SKM-1 (cell line): ENCODE data around the gene SIAH2.
A peak's percentile ranks its signal among the peaks of the same experiment; 100 is the strongest.

Experiments used
- DNase-seq: peaks from one replicate; lab custom pipeline; 2025; ENCODE audit not compliant: unreplicated experiment; lab: John Stamatoyannopoulos, UW

SIAH2 gene

GRCh38 chr3:150775001-150775599 is 12.1 kb upstream of the SIAH2 start:
- DNase-seq: no peak

GRCh38 chr3:150773616-150774192 is 10.7 kb upstream of the SIAH2 start:
- peak; percentile 54 for DNase-seq

GRCh38 chr3:150771600-150771999 is 8.6 kb upstream of the SIAH2 start:
- no peak for DNase-seq

GRCh38 chr3:150770681-150771080 is 7.7 kb upstream of the SIAH2 start:
- no peak for DNase-seq

GRCh38 chr3:150766742-150767141 is 3.8 kb upstream of the SIAH2 start:
- no peak for DNase-seq

GRCh38 chr3:150765949-150766720 is 3.2 kb upstream of the SIAH2 start:
- no peak for DNase-seq

- no peak for DNase-seq
These were observed 2.0 kb upstream of the SIAH2 start for GRCh38 chr3:150764967-150765366.

- no peak for DNase-seq
These were observed 1.6 kb upstream of the SIAH2 start for GRCh38 chr3:150764566-150764965.

- no peak for DNase-seq
These were observed 993 bp upstream of the SIAH2 start for GRCh38 chr3:150763841-150764483.

GRCh38 chr3:150762662-150763121 is 277 bp downstream of the SIAH2 start:
- no peak for DNase-seq

- DNase-seq: no peak
These were observed 923 bp downstream of the SIAH2 start for GRCh38 chr3:150761831-150762661.

- DNase-seq: no peak
These were observed 2.4 kb downstream of the SIAH2 start for GRCh38 chr3:150760431-150761200.

GRCh38 chr3:150759947-150760346 is 3.0 kb downstream of the SIAH2 start:
- no peak for DNase-seq

GRCh38 chr3:150759319-150759718 is 3.6 kb downstream of the SIAH2 start:
- no peak for DNase-seq

- DNase-seq: no peak
These were observed 5.2 kb downstream of the SIAH2 start for GRCh38 chr3:150757768-150758167.

- DNase-seq: no peak
These were observed 5.6 kb downstream of the SIAH2 start for GRCh38 chr3:150757364-150757763.

GRCh38 chr3:150756491-150757059 is 6.4 kb downstream of the SIAH2 start:
- DNase-seq: no peak

GRCh38 chr3:150755902-150756301 is 7.1 kb downstream of the SIAH2 start:
- DNase-seq: no peak

- DNase-seq: no peak
These were observed 8.1 kb downstream of the SIAH2 start for GRCh38 chr3:150754896-150755295.

- no peak for DNase-seq
These were observed 11.1 kb downstream of the SIAH2 start for GRCh38 chr3:150751781-150752263.
